Stimulated activated CD8-positive, alpha-beta memory T cell treated with anti-CD3 and anti-CD28 coated beads, Interleukin-12 subunit alpha, Interleukin-12 subunit beta, amount 100 ng/mL, for 4 hours (primary cell): ENCODE measurements around the gene TM9SF4.
"Not testable (repeated sequence)": the region's sequence is repeated elsewhere in the genome, so short reads cannot be mapped to it uniquely, and the experiment has no call there.

Experiments
- DNase-seq: peaks from one replicate; pipeline ENCODE4 v3.0.0-alpha.2; 2020; ENCODE audit warnings: low read depth

The TM9SF4 gene

DNA sequence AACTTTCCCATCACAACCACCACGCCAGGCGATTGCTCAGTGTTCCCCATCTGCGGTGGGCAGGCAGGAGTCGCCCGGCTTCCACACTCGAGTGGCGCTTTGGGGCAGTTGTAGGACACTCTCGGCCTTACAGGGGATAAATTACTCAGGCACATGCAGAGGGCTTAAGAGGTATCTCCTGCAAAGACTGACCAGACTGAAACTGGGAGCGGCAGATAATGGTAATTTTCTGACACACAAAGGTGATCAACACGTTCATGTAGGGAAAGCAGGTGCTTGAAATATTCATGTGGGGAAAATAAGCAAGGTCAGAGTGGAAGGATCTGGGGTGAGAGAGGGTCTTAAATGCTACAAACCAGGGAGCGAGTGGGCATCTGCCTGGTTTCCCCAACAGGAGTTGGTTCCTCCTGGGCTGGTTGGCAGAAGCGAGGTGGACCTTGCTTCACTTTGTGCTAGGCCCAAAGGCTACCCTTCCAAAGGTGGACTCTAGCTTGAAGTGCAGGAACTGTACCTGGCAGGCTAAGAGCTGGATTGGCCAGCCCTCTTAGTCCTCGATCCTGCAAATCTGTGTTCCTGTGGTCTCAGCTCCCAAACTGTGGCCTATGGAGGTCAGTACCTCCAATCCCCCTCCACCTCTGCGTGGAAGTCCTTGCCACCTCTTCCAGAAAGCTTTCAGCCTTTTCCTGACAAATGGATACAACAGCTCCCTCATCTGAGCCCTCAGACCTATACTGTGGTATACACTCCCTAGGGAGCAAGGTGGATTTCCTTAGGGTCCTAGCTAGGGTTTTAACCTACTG lies 81.3 kb downstream of the TM9SF4 start:
- no peak for DNase-seq

DNA sequence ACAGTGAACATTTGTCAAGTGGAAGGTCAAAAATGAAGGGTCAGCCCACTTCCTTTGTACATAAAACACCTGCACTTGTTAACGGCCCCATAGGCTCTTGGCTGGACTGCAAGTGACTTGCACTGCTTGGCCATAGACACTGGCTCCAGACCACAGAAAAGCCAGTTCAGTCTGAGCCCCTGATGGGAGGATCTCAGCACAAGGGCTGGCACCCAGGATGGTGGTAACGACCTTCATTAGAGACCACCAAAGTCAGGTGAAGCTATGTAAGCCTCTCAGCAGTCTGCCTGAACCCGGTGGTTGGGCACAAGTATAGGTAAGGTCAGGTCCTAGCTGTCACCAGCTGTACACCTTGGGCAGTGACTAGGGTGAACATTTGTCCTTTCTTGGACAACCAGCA lies 81.9 kb downstream of the TM9SF4 start:
- DNase-seq: no peak

DNA sequence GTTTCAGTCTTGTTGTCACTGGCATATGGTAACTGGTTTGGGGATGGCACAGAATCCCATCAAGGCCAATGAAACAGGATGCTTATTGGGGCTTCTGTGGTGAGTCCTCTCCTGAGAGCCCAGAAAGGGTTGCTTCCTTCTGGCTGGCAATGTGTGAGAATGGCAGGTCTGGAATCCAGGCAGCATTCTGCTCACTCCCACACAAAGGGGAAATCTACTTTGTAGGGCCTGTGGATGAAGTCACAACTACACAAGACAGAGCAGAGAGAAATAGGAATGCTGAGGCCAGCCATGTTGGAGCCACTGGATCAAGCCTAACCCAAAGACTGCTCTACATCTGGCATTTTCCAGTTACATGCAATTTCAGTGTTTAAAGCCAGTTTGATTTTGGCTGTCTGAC lies 82.4 kb downstream of the TM9SF4 start:
- DNase-seq: no peak

DNA sequence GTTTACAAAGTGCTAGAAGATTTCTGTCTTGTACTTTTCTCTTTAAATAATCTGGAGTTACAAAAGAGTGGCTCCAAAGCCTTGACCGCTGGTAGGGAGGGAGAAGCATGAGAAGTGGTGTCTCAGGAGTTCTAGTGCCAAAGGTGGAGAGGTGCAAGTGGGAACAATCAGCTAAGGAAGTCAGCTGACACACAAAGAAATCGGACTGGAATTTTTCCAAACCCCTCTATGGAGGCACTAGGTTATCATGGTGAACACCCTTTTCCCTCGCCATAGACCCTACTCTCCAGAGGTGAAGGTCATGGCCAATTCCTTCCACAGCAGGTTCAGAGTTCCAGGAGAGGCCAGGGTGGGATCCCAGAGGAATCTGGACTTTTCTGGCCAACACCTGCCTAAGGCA lies 83.2 kb downstream of the TM9SF4 start:
- no peak for DNase-seq

DNA sequence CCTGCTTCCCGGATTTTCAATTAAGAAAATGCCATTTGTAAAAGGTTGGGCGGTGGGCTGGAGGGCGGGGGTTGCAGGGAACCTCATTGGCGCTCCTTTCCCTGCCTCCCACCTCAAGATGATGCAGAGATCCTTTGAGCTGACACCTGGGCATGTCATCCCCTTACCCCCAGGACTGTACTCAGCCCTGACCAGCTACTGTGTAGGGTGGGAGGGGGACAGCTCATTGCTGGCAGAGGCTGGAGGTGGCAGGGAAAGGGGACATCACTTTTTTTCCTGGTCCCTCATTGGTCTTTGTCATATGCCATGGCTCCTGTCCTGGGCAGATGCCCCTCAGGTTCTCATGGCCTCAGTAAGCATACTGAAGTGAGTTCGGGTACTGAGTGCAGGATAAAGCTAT lies 83.8 kb downstream of the TM9SF4 start:
- DNase-seq: not testable (repeated sequence)

DNA sequence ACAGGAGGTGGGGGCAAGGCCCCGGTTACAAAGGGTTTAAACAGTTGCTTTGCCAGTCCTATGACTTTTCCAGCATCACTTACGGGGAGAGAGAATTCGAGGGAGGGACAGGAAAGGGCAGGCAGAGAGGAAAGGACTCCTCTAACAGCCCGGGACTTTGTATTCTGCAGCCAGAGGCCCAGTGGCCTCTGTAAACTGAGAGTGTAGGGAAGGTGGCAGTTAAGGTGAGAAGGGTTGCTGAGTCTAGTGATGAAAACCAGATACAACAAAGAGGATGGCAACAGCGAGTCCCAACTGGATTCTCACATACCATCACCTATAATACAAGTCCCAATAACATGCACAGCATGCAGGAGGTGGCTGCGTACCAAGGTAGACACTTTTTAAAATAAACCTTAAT lies 84.5 kb downstream of the TM9SF4 start:
- no peak for DNase-seq

DNA sequence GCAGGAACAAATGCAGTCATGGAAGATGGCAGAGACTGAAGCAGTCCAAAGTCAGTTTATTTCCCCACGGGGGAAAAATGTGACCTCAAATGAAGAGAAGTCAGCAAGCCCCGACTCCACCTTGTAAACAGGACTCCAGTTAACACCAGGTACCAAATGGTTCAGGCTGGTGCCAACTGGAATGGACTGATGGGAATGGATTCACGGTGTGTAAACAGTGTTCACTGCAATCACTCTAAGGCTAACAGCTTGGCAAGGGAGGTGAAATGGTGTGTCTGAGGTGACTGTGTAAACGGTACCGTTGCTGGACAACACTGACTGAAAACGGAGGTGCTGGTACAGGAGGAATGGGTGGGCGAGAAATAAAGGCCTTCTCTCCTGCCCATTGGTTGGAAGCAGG lies 86.1 kb downstream of the TM9SF4 start:
- no peak for DNase-seq

DNA sequence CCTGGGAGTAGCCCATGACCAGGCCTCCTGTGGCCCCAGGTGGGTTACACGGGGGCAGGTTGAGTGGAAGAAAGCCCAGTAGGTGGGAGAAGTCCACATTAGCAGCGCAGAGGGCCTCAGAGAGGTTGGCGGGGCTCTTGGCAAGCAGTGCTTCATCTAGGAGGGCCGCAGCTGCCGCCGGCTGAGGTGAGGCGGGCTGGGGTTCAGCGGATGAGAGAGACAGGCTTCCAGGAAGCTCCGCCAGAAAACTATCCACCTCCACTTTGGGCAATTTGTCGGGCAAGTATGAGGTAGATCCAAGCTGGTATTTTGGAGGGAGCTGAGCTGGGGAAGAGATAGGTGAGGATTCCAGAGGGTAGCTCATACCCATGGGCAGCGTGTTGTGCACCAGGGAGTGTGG lies 87.1 kb downstream of the TM9SF4 start:
- DNase-seq: not testable (repeated sequence)

DNA sequence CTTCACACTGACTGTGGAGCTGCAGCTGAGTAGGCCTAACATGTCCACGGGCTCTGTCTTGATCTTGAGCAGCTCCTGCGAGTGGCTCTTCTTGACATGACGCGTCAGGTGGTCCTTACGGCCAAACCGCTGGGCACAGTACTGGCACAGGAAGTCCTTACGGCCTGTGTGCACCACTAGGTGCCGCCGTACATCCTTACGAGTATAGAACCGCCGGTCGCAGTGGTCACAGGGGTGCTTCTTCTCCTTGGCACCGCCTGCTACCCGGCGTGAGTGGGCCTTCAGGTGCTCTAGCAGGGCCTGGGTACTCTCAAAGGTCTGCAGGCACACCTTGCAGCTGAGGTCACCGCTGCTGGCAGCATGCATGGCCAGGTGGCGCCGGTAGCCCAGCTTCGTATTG lies 87.6 kb downstream of the TM9SF4 start:
- not testable (repeated sequence) for DNase-seq

DNA sequence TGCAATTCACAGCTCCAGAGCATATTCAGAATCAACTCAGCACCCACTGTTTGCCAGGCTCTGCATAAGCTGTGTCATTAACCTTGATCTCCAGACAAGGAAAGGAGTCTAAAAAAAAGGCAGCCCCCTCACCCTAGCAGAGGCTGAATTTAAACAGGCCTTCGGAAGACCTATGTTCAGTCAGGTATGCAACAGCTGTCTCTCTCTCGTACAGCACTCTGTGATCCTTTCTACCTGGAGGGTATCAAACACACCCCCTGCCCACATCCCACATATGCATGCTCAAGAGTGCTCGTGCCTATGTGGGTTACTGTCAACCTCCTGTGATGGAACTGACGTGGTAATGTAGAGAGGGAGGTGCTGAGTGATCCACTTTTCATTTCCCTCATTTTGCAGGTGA lies 89.5 kb downstream of the TM9SF4 start:
- no peak for DNase-seq

DNA sequence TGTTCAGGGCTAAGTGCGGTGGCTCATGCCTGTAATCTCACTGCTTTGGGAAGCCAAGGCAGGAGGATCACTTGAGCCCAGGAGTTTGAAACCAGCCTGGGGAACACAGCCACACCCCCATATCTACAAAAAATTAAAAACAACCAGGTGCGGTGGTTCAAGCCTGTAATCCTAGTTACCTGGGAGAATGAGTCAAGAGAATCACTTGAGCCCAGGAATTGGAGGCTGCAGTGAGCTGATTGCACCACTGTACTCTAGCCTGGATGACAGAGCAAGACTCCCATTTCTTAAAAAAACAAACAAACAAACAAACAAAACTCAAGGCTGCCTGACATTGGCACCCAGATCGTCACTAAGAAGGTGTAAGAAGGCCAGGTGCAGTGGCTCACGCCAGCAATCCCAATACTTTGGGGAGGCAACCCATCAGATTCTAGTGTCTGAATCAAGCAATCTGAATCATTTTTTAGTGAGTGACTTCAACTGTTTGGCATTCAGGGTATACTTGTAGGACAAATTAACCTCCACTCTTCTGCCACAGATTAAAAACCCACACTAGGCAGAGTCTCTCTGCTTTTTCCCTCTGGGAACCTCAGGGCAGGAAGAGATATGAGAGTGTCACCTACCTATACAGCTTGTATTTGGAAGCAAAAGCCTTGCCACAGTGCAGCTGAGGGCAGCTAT lies 91.9 kb downstream of the TM9SF4 start:
- DNase-seq: no peak

DNA sequence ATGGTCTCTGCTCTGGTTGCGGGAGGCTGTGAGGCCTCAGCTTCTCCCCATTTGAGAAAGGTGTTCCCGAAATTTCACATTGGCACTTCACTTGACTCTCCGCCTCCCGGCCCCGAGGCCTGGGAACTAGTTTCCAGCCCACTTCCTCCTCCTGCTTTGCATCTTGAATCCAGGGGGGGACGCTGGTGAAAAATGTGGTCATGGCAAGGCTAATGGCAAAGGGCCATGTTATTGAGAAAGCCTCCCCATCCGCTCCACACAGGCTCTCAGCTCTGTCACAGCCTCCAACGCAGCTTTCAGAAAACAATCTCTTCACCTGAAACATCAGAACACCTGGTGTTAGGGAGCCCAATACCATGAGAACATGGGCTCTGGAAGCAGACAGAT lies 92.5 kb downstream of the TM9SF4 start:
- DNase-seq: no peak

DNA sequence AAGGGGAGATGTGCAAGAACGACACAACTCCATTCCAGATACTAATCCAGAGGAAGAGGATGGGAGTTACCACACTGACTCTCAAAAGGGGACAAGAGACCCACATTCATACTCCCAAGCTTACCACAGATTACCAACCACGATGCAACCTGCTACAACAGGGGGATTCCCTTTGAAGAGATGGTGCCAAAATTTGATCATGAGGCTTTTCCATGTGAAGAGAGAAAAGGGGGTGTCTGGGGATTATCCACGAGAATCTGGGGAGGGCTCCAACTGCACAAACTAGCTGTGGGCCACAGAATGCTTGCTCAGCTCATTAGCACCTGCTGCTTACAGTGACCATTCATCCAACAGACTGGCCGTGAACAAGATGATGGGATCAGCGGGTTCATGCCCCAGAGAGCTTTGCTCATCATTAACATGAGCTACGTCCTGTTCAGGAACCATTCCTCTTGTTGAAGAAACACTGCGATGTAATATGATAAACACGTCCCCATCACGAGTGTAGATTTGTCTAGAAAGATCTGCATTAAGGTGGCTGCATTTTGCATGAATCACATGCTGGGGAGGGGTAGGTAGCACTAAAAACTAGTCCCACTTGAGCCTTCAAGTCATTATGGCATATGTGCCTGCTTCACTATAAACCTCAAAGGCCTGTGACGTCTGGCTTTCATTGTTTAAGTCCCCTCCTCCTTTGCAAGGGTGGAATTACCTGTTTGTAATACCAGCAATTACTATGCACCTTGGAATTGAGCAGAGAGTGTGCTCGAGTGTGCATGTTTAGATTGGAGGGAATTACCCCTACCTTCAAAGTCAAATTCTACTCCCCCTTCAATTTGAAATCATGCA lies 94.1 kb downstream of the TM9SF4 start:
- no peak for DNase-seq

DNA sequence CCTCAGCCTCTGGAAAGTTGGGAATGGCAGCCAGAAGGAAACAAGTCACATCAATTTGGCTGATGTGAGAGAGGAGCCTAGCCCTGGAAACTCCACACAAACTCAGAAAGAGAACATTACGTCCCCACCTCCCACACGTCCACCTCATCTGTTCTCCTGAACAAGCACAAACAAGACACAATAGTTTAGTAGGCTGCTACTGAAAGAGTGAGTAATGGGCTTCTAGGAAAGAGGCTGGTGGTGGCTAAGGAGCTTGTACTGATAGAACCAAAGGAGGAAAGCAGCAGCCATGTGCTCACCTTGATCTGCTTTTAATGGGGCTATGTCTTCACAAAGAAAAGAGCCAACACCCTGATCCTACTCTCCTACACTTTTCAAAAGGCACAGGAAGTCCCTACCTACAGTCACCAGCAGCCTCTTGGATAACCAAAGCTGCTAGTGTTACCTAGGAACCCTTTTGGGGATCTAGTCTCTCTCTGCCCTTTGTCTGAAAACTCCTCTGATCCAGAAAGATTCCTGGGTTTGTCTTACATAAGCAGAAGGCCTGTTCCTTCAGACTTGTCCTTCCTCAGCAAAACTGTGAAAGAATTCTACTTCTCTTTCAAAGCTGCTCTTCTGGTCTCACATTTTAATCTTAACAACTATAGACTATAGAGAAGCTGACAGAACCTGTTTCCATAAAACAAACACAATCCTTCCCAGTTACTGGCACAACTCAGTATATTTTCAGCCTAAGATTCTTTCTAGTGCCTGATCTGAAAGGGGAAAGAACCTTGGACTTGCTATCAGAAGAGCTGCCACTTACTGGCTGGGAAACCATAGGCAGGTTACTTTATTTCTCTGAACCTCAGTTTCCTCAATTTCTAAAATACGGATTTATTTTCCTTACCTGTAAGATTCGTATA lies 94.9 kb downstream of the TM9SF4 start:
- DNase-seq: no peak

DNA sequence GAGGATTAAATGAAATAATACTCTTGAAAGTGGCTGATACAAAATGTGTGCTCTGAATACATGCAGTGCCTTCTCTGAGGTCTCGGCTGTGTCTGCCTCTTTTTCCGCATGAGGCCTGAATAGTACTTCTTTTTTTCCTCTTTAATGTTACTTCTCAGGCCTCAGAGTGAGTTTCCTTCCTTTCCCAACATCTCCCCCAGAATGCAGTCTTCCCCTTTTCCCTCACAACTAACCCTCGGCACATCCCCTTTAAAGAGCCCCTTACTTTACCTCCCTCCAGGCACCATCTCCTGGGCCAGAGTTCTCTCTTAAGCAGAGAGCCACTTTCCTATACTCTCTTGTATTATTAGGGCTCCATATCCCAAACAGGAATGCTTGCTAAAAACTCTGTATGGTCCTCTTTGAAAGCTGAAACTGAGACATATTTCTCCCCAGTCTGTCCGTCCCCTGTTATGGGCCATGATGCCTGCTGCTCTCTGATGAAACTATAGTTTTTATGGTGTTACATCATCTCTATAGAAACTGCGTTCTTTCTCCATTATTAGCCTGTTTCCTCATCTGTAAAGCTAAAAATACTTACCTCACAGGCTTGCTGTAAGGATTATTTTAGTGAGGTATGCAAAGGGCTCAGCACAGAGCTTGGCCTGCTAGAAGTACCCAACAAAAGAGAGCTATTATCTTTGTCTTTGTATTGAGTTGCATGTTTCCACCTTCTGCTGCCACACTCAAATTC lies 95.8 kb downstream of the TM9SF4 start:
- DNase-seq: no peak

DNA sequence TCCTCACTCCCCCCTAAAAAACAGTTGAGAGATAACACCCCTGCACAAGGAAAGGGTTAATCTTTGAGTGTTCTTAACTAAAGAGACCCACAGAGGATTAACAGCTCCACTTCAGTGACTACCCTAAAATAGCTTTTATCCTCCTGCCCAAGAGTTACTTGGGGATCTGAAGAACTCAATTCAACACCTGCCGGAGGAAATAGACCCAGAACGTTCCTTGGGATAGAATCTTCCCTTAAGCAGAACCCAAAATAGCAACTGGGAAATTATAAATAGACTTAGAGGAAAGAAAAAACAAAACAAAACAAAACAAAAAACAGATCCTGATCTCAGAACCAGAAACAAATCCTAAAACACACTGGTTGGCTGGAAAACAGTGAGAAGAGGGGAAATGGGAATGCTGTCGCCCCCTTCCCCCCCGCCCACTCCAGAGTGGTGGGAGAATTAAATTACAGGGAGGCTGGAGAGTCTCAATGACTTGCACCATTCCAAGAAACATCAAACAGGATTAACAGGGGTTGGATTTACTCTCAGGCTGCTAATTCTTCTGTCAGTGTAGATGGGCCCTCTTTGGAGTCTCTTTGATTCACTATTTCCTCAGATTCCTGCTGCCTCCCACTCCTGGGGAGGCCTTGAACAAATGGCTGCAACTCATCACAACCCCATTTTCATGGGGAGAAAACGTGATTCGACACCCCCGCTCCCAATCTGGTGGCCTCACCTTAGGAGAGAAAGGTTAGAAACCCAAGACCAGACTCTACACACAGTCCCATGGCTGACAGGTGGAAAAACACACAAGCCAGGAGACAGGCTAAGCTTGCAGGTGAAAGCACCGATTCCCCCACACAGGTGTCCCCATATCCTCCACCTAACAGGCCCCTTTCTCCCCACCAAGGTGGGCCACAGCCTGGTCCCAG lies 96.6 kb downstream of the TM9SF4 start:
- DNase-seq: no peak

DNA sequence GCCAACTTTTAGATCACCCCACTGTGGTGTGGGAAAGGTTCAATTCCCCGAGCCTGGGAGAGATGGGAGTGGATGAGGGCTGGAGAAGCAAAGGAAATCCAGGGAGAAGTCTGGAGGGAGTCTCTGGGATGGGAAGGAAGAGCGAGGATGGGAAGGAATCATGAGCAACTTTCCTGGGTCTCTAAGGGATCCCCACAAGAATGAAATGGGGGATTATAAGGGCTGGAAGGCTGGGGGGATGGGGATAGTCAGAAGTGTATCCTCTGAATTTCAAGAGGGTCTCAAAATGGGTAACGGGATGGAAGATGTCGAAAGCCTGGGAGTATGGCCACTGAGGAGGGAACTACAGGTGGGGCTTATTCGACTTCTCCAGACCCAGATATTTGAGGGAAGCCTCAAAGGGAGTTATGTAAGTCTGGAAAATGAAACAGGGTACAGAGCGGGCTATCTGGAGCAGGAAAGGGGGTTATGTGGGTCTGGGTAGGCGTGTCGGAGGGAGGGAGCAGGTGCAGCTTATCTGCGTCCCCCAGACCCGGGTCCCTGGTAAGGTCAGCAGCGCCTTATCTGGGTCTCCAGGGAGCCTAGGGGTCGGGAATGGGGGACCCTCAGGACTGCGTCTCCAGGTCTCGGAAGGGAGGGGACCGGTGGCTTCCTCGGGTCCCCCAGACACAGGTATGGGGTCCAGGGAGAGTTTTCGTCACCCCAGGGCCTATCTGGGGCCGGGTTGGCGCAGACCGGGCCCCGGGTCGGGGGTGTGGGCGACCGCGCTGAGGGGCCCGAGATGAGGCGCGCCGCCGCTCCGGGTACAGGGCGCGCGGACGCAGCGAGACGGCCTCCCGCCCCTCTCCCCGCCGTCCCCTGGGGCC lies 97.5 kb downstream of the TM9SF4 start:
- no peak for DNase-seq

DNA sequence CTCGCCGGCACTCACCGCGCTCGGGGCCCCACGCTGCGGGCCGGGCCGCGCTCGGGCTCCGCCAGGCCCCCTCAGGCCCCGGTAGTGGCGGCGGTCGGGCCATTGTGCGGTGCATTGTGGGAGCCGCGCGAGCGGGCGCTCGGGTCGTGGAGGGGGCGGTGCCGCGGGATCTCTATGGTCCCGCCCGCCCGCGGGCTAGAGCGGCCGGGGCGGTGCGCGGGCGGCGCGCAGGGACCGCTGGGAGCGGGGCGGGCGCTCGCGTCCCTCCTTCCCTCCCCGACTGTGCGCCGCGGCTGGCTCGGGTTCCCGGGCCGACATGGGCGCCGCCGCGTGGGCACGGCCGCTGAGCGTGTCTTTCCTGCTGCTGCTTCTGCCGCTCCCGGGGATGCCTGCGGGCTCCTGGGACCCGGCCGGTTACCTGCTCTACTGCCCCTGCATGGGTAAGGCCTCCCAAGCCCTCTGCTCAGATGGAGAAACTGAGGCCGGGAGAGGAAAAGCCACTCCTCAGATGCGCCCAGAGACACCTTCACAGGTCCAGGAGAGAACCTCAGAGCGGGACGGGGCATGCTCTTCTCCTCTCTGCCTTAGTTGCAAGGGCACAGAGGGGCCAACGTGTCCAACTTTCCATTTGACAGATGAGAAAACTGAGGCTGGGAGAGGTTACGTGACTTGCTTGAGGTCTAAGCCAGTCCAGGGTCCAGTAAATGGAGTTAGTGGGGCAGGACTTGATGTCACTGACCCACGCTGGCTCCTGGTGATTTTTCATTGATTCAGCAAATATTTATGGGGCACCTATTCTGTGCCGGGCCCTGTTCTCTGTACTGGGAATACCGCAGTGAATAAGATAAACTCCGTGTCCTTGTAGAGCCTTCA lies 98.3 kb downstream of the TM9SF4 start, which contains the start of the genes PLAGL2 and POFUT1:
Gene PLAGL2, minus strand, starts transcription at position 118 of the 873 bp plus-strand sequence. CDS start 5,565 bp downstream, outside the sequence.
Gene POFUT1, plus strand, starts transcription at position 255 of the 873 bp plus-strand sequence. Its CDS starts 62 bp downstream, at position 317.
- peak; percentile 86 for DNase-seq
